Duodenal mucosa (tissue), 2 donors: ENCODE measurements around the gene PBX1.

Source experiments
- H3K27ac ChIP-seq: one replicate; pipeline ENCODE4 v1.7.0; 2013; ENCODE audit warnings: low read depth, low read length
- H3K27me3 ChIP-seq, 2 donors: one replicate each; pipeline ENCODE4 v1.7.0; 2013; ENCODE audit warnings: low read length in 2 of 2, control low read depth in 1 of 2; ENCODE audit not compliant: insufficient read depth in 2 of 2, control insufficient read depth in 1 of 2
- H3K36me3 ChIP-seq, 2 donors: one replicate each; pipeline ENCODE4 v1.7.0; 2013; ENCODE audit warnings: low read length in 2 of 2, control low read depth in 1 of 2; ENCODE audit not compliant: insufficient read depth in 2 of 2, control insufficient read depth in 1 of 2
- H3K4me1 ChIP-seq, 2 donors: one replicate each; pipeline ENCODE4 v1.7.0; 2013; ENCODE audit warnings: low read length in 2 of 2, control low read depth in 1 of 2; ENCODE audit not compliant: insufficient read depth in 2 of 2, control insufficient read depth in 1 of 2
- H3K4me3 ChIP-seq, 2 donors: one replicate each; pipeline ENCODE4 v1.7.0; 2013; ENCODE audit warnings: low read length in 2 of 2, low read depth in 1 of 2
- H3K9ac ChIP-seq, 2 donors: one replicate each; pipeline ENCODE4 v1.7.0; 2013; ENCODE audit warnings: low read length in 2 of 2, low read depth in 1 of 2
- H3K9me3 ChIP-seq, 2 donors: one replicate each; pipeline ENCODE4 v1.7.0; 2013; ENCODE audit warnings: low read length in 2 of 2, control low read depth in 1 of 2; ENCODE audit not compliant: control insufficient read depth in 1 of 2

Gene PBX1

DNA sequence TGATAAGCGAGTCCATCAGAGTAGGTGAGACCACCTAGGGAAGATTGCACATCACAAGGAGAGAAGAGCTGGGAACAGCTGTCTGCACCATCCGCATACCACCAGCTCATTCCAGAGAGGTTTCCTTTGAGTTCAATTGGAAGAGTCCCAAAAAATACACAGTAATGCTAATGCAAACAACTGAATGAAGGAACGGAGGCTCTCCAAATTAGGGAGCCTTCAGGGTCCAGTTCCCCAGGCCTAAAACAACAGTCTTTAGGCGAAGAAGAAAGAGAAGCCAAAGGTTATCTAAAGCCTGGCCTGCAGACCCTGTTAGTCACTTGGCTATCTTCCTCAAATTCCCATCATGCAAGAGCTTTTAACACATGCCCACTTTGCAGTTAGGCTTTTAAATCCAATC, 246.4 kb downstream of the PBX1 start:
- no peak overlapping the region for H3K4me3 ChIP-seq
- H3K27ac ChIP-seq: no peak overlapping the region
- no peaks in the 10 kb centered on the region for H3K9me3 ChIP-seq
- H3K4me1 ChIP-seq: peaks cover 4 to 8% of the 10 kb centered on the region in 2 donors
- H3K36me3 ChIP-seq: peaks cover 12 to 39% of the 10 kb centered on the region in 2 donors
- no peak overlapping the region for H3K9ac ChIP-seq
- no peaks in the 10 kb centered on the region for H3K27me3 ChIP-seq

DNA sequence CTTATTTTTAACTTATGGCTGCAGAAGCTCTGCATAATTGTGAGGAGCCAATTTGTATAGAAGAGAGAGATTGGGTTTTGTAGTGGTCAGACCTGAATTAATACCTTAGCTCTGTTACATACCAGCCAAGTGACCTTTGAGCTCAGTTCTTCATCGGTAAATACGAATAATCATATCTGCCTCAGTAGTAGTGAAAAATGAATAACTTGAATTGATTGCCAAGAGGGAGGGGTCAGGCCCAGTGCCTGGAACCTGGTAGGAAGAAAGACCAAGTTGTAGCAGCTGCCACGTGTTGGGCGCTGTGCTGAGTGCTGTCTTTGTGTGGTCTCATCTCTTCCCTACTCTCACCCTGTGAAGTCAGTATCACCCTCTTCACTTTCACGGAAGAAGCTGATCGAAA, 247.5 kb downstream of the PBX1 start:
- Histone ChIP-seq H3K9me3 (no peaks in the 10 kb centered on the region), H3K4me3 (no peak overlapping the region), H3K27ac (no peak overlapping the region), H3K36me3 (peaks cover 12 to 30% of the 10 kb centered on the region in 2 donors), H3K4me1 (peaks cover 4 to 8% of the 10 kb centered on the region in 2 donors), H3K9ac (no peak overlapping the region), H3K27me3 (no peaks in the 10 kb centered on the region)

DNA sequence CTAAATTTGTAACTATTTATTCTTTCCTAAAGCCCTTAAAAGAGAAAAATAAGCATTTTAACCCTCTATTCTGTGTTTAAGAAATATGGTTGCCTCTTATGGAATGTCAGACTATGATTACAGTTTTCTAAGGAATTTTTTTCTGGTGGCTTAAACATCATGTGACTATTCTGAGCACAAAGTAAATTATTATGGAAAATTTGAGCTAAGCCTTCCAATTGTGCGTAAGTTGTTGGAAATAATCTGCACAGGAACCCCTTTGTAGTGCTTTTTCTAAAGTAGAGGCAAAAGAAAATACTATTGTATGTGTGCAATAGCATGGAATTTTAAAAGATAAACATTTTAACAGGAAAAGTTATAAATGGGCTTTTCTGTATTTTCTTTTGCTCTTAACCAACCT, 254.8 kb downstream of the PBX1 start:
- Histone ChIP-seq H3K36me3 (peaks cover under 1 to 8% of the 10 kb centered on the region in 2 donors), H3K4me3 (no peak overlapping the region), H3K27ac (no peak overlapping the region), H3K4me1 (no peaks in the 10 kb centered on the region), H3K9me3 (no peaks in the 10 kb centered on the region), H3K27me3 (no peaks in the 10 kb centered on the region), H3K9ac (no peak overlapping the region)

DNA sequence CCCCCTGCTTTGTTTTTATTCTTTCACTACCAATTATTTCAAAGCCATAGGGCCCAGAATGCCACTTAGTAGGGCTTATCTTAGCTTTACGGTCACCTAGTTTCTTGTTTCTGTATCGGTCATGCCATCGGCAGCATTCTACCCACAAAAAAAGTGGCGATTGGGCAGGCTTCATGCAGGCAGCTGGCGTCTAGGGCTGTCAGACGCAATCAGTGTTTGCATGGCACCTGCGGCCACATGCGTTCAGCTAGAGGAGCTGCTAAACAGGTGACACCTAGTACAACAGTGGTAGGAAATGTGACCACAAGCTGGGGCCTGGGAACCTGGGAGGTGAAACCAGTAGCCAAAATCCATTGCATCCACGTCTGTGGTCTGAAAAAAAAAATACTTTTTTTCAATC, 262.7 kb downstream of the PBX1 start:
- Histone ChIP-seq H3K27me3 (no peaks in the 10 kb centered on the region), H3K27ac (no peak overlapping the region), H3K9me3 (no peaks in the 10 kb centered on the region), H3K9ac (no peak overlapping the region), H3K36me3 (peaks cover 8 to 28% of the 10 kb centered on the region in 2 donors), H3K4me1 (no peaks in the 10 kb centered on the region), H3K4me3 (no peak overlapping the region)

DNA sequence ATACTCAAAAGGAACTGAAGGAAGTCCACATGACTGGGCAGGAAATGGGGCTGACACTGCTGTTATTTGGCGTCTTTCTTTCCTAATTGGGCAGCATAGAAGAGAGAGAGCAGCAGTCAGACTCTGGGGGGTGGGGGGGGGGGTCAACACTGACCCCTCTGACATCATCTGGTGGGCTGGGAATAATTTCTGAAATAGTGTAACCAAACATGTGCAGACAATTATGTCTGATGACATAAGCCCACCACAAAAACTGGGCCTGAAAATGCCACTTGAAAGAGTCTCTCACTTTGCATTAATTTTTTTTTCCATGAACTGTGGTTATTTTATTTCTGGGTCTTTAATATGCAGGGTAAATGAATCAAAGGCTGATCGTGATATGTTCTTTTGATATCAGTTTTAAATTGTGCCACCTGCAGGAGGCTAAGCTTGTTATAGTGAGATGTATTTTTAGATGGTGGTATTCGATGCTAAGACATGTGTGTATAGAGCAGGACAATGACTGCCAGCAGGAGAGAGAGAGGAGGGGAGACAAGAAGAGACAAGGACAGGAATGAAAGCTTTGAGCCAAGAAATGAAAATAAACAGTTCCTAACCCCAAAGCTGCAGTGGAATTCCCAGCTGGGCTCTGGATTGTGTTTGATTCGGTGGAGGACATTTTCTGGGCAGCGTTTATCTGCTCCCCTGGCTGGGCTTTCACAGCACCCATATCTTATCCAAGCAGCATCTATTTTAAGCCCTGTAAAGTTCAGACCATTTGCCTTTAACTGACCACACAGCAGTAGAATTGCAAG, 264.7 kb downstream of the PBX1 start:
- Histone ChIP-seq H3K4me3 (no peak overlapping the region), H3K4me1 (no peaks in the 10 kb centered on the region), H3K27ac (no peak overlapping the region), H3K27me3 (no peaks in the 10 kb centered on the region), H3K9ac (no peak overlapping the region), H3K9me3 (no peaks in the 10 kb centered on the region), H3K36me3 (peaks cover 8 to 27% of the 10 kb centered on the region in 2 donors)

DNA sequence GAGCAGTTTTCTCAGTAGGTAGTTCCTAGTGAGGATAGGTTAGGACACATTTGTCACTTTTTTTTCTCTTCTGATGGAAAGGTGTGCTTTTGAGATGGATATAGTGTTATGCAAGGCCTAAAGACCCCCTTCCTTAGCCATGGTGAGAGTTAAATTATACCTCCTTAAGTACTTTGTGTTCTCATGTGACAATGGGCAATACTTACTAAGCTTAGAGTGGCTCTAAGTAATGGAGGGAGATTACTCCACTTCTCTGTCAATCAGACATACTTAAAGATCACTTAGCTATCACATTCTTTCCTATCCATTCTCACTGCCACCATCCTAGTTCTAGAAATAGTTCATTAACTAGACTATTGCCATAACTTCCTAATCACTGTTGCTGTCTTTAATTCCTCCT, 265.6 kb downstream of the PBX1 start:
- H3K9ac ChIP-seq: no peak overlapping the region
- no peaks in the 10 kb centered on the region for H3K9me3 ChIP-seq
- H3K27ac ChIP-seq: no peak overlapping the region
- no peaks in the 10 kb centered on the region for H3K27me3 ChIP-seq
- H3K36me3 ChIP-seq: peaks cover 8 to 23% of the 10 kb centered on the region in 2 donors
- no peak overlapping the region for H3K4me3 ChIP-seq
- no peaks in the 10 kb centered on the region for H3K4me1 ChIP-seq

DNA sequence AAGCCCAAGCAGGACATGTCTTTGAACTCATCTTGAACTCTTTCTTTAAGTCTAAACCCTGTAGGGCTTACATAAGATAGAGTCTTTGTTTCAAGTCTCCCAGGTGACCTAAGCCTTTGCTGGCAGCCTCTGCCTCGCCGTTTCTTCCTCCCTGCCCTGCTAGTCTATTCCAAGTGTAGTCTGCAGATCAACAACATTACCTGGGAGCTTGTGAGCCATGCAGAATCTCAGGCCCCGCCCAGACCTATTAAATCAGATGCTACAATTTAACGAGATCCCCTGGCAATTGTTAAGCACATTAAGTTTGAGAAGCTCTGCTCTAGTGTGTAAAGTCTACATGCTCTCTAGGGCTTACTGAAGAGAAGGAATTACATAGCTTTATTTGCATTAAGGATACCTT, 271.6 kb downstream of the PBX1 start:
- H3K9ac ChIP-seq: no peak overlapping the region
- no peak overlapping the region for H3K4me3 ChIP-seq
- no peaks in the 10 kb centered on the region for H3K36me3 ChIP-seq
- H3K9me3 ChIP-seq: no peaks in the 10 kb centered on the region
- no peaks in the 10 kb centered on the region for H3K27me3 ChIP-seq
- H3K4me1 ChIP-seq: no peaks in the 10 kb centered on the region
- H3K27ac ChIP-seq: no peak overlapping the region

DNA sequence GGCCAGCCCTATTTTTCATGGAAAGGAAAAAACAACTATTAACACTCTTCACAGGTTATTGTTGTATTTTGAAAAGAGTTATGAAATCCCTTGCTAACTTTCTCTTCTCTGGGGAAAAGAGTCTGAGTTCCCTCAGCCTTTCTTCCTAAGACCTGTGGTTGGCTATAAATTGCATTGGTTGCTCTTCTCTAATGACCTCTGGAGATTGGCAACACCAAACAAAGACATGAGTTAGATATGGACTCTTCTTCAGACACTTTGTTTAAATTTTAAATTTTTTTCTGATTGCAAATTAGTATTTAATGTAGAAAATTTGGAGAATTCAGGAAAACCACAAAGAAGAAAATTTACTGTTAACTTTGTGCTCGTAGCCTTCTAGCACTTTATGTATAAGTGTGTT, 275.7 kb downstream of the PBX1 start:
- no peaks in the 10 kb centered on the region for H3K9me3 ChIP-seq

DNA sequence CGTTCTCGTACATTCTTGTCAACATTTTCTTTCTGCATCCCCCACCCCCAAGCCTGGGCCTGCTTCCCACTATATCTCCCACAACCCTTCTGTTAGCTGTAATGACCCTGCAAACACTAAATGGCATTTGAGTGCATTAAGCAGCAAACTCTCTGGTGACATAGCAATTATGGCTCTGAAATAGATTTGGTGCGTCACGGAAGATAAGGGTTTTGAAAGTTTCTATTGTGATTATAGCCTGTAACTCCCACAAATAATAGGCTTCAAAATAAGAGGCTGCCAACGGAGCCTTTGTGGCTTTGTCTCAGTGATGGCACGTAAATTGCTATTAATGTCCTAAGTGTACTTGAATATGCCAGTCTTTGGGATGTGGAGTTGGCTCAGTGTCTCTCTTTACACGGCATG, 277.6 kb downstream of the PBX1 start:
- H3K36me3 ChIP-seq: peaks cover 0 to 10% of the 10 kb centered on the region in 2 donors
- H3K4me3 ChIP-seq: no peak overlapping the region
- H3K9ac ChIP-seq: no peak overlapping the region
- H3K27me3 ChIP-seq: no peaks in the 10 kb centered on the region
- H3K27ac ChIP-seq: no peak overlapping the region
- no peaks in the 10 kb centered on the region for H3K4me1 ChIP-seq
- no peaks in the 10 kb centered on the region for H3K9me3 ChIP-seq

More for the DNA sequence above, 275.7 kb downstream of the PBX1 start:
- peaks cover 0 to 3% of the 10 kb centered on the region in 2 donors for H3K36me3 ChIP-seq
- no peaks in the 10 kb centered on the region for H3K4me1 ChIP-seq
- no peak overlapping the region for H3K27ac ChIP-seq
- H3K4me3 ChIP-seq: no peak overlapping the region
- no peak overlapping the region for H3K9ac ChIP-seq
- no peaks in the 10 kb centered on the region for H3K27me3 ChIP-seq

DNA sequence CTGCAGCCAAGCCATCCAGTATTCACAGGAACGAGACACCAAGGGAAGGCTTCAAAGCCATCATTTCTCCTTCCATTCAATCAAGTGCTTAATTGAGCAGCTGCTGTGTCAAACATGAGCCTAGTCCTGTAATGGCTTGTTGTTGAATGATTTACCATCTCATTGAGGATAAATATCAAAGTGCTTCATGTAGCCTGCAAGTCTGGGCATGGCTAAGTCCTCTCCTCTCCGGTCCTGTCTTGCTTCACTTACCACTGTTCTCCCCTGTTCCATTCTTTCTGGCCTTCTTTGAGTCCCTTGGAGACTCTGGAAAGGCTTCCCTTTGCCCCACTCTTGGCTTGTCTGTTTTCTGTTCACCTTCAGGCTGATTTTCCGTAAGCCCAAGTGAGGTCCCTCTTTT, 279.8 kb downstream of the PBX1 start:
- Histone ChIP-seq H3K27me3 (no peaks in the 10 kb centered on the region), H3K9me3 (no peaks in the 10 kb centered on the region), H3K4me3 (no peak overlapping the region), H3K36me3 (peaks cover 0 to 10% of the 10 kb centered on the region in 2 donors), H3K4me1 (no peaks in the 10 kb centered on the region), H3K9ac (no peak overlapping the region), H3K27ac (no peak overlapping the region)
